GM19452 (cell line): ENCODE results near the gene TFPT.

Source experiments
- ATAC-seq: cut with Tn5 transposase; IDR thresholded peaks from one replicate; pipeline ENCODE4 v1.9.1; 2021; ENCODE audit not compliant: unreplicated experiment

Gene TFPT

GRCh38 chr19:54149021-54149812, 33.8 kb upstream of the TFPT start:
- ATAC-seq: no peak

DNA sequence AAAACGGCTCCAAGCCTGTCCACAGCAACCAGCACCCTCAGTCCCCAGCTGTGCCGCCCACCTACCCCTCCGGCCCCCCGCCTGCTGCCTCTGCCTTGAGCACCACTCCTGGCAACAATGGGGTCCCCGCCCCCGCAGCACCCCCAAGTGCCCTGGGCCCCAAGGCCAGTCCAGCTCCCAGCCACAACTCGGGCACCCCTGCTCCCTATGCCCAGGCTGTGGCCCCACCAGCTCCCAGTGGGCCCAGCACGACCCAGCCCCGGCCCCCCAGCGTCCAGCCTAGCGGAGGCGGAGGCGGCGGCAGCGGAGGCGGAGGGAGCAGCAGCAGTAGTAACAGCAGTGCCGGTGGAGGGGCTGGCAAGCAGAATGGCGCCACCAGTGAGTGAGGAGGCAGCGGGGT, 32.7 kb upstream of the TFPT start:
- no peak for ATAC-seq

GRCh38 chr19:54147676-54148075, 32.2 kb upstream of the TFPT start:
- ATAC-seq: no peak

DNA sequence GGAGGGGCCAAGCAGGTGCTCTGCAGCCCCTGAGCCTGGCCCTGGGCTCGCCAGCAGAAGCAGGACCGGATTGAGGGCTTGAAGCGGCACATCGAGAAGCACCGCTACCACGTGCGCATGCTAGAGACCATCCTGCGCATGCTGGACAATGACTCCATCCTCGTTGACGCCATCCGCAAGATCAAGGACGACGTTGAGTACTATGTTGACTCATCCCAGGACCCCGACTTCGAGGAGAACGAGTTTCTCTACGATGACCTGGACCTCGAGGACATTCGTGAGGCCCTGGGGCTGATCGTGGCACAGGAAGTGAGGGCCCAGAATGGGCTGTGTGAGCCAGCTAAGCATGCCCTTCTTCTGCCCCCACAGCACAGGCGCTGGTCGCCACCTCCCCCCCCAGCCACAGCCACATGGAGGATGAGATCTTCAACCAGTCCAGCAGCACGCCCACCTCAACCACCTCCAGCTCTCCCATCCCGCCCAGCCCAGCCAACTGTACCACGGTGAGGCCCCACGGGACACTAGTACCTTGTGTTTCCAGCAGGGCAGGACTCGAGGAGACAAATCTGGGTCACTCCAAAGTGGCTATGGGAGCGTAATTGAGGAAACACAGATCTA, 30.2 kb upstream of the TFPT start:
- ATAC-seq: no peak

DNA sequence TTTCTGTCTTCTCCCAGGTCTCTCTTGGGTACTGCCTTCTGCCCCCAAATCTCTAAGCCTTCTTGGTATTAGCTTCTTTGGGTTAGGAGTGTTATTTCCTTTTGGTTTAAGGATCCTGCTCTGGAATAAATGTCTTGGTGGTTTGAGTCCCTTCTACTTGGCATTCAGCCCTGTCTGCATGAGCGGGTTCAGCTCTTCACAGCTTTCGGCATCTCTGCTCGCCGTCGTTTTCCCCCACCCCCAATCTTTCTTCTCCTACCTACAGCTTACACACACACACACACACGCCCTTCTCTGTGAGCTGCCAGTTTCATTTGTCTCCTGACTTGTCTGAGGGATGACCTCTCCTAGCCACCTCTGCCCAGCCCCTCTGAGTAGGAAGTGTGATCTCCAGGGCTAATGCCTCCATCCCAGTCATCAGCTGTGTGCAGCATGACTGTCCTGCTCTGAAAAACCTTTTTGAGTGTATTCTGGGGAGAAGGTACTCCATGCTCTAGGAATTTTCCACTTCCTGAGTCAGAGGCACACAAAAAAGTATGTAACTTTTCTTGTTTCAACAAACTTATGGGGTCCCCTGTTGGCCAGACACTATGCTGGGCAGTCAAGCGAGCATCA, 26.8 kb upstream of the TFPT start:
- ATAC-seq: no peak

DNA sequence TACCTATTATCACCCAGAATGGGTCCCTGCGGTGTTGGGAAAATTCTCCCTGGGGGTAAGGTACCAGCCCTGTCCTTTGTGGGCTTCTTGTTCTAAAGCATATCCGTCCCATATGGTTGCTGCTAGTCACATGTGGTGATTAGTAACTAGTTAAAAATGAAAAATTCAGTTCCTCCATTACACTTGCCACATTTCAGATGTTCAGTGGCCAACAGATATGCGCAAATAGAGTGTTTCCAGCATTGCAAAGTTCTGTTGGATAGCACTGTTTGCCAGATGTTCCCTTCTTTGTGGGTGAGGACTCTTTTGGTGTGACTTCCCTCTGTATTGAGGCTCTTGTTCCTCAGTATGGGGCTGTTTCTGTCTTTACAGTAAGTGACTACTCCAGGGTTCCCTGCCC, 25.9 kb upstream of the TFPT start:
- ATAC-seq: no peak

DNA sequence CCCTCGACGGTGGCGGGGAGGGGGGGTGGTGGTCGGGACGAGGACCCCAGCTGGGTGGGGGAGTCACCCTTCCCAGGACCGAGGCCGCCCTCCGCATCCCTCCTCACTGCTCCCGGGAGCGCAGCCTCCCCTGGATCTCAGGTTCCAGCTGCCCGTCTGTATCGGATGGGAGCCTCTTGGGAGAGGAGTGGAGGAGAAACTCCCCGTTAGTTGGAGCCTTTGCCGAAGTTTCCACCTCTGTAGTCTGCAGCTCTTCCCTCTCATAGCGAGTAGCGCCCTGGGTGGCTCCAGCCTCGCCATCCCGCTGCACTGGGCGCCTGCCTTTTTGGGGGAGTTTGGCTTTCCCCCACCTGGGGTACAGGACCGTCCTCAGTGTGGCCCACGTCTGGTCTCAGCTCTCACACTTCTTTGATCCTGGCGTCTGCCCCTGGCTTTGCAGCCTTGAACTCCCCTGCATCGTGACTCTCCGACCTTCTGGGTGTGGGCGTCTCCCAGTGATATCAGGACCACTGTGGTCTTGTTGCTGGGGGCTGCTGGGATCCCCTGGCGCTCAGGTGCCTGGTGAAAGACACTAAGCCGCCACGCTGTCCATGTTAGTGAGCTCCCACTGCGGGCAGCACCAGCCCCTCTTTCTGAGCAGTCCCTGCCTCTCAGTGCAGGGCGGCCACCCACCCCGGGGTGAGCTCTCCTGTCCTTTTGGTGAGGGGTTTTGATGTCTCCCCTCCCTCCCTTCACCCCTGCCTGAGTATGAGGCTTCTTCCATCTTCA, 23.2 kb upstream of the TFPT start:
- ATAC-seq: no peak

GRCh38 chr19:54137699-54138488, 22.4 kb upstream of the TFPT start, which contains the start of gene CNOT3:
TSS of gene CNOT3 (plus strand) at chr19:54137762. CDS start at chr19:54142979, 5,217 bp downstream.
- ATAC-seq: no peak

GRCh38 chr19:54136864-54137698, 21.6 kb upstream of the TFPT start:
- peak; percentile 77 for ATAC-seq

GRCh38 chr19:54136086-54136863, 20.8 kb upstream of the TFPT start:
- no peak for ATAC-seq

- ATAC-seq: no peak
Observed at GRCh38 chr19:54133957-54134590, 18.6 kb upstream of the TFPT start.

- no peak for ATAC-seq
Observed at GRCh38 chr19:54133312-54133956, 18.0 kb upstream of the TFPT start.

DNA sequence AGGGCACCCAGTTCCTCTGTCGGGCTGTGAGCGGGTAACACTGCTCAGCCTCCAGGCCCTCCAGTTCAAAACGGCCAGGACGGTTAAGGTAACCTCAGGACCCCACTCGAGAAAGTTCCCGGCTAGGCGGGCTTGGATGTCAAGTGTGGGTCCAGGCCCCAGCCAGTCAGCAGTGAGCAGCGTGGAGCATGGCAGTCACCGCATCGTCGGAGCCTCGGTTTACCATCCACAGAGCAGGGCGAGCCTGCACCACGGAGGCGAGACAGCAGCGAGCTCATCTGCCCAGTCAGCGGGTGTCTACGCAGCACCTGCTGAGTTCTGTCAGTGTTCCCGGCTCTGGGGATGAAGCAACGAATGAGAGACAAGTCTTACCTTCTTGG, 14.2 kb upstream of the TFPT start:
- ATAC-seq: no peak

- ATAC-seq: no peak
Observed at GRCh38 chr19:54128796-54129616, 13.5 kb upstream of the TFPT start.

DNA sequence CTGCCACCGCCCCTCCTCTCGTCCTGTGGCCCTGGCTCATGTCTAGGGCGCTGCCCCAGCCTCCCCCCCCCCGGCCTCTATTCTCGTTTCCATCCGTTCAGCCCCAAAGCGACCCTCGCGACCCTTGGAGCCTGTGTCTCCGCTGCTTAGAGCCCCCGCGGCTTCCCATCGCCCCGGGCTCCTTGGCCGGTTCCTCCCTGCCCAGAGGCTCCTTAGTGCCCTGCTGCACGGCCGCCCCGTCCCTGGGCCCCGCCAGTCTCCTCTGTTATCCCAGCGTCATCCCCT, 12.9 kb upstream of the TFPT start:
- no peak for ATAC-seq

GRCh38 chr19:54127688-54128440, 12.4 kb upstream of the TFPT start:
- no peak for ATAC-seq

DNA sequence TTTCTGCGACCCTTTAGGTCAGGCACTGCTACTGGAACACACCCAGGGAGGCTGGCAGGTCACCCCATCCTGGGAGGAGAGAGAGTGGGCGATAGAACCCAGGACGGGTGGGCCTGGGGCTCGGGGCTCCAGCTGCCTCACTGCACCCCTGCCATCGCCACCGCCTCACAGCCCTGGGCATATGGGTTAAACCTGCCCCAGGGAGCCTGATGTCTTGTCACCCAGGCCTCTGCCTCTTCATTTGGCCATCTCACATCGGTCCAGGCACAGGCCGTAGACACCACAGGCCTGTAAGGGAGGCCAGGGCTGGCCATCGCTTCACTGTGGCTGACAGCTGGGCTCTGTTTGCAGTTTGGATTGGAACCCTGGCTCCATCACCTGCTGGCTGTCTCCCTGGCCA, 10.3 kb upstream of the TFPT start:
- no peak for ATAC-seq
